Nucleus accumbens (tissue), 56 donors: ENCODE measurements around the gene RNF17.

Experiments
- DNase-seq, 56 donors: peaks; one replicate each; lab custom pipeline; 2025; lab: John Stamatoyannopoulos, UW

Gene RNF17

DNA sequence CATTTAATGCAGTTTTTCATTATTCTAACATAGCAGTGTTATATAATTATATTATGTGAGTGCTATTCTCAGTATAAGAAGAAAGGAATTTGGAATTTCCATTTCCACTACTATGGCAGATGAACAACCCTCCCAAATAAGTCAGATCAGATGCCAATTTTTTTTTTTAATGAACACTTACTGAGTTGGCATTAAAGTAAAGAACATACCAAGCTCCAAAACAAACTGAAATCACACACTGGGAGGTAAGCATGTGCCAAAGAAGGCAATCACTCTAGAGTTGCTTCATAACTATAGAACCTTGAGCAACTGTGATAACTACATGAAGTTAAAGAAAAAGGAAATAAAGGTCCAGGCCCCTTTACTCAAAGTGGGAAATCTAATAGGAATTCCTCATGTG lies 90.3 kb downstream of the RNF17 start:
- DNase-seq: no peak

- no peak for DNase-seq
Measured at GRCh38 chr13:24858953-24859352, 95.0 kb downstream of the RNF17 start.

DNA sequence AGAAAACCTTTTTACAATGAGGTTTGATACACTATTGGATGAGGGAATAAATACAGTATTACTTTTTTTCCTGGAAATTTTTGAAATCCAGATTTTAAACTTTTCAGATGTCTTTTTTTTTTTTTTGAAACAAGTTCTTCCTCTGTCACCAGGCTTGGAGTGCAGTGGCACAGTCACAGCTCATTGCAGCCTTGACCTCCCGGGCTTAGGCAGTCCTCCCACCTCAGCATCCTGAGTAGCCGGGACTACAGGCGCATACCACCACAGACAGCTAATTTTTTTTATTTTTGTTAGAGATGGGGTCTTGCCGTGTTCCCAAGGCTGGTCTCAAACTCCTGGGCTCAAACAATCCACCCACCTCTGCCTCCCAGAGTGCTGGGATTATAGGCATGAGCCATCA lies 96.8 kb downstream of the RNF17 start:
- DNase-seq: no peak

DNA sequence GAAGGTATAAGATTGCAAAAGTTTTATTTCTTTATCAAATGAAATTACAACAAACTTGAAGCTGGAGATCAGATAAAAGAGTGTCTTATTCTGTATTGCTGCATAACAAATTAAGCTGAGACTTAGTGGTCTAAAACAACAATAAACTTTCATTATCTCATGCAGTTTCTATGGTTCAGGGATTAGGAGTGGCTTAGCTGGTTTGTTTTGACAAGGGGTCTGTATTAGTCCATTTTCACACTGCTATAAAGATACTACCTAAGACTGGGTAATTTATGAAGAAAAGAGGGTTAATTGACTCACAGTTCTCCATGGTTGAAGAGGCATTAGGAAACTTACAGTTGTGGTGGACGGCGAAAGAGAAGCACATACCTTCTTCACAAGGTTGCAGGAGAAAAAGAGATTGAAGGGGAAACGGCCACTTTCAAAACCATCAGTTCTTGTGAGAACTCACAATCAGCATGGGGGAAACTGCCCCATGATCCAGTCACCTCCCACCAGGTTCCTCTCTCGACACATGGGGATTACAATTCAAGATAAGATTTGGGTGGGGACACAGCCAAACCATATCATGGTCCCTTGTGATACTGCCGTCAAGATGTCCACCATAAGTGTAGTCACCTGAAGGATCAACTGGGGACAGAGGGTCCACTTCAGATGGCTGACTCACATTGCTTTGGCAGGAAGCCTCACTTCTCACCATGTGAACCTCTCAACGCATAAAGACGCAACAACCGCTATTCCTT lies 97.8 kb downstream of the RNF17 start:
- no peak for DNase-seq

GRCh38 chr13:24863748-24864540 lies 100.0 kb downstream of the RNF17 start:
- no peak for DNase-seq

- no peak for DNase-seq
Measured at GRCh38 chr13:24864579-24864978, 100.6 kb downstream of the RNF17 start.

DNA sequence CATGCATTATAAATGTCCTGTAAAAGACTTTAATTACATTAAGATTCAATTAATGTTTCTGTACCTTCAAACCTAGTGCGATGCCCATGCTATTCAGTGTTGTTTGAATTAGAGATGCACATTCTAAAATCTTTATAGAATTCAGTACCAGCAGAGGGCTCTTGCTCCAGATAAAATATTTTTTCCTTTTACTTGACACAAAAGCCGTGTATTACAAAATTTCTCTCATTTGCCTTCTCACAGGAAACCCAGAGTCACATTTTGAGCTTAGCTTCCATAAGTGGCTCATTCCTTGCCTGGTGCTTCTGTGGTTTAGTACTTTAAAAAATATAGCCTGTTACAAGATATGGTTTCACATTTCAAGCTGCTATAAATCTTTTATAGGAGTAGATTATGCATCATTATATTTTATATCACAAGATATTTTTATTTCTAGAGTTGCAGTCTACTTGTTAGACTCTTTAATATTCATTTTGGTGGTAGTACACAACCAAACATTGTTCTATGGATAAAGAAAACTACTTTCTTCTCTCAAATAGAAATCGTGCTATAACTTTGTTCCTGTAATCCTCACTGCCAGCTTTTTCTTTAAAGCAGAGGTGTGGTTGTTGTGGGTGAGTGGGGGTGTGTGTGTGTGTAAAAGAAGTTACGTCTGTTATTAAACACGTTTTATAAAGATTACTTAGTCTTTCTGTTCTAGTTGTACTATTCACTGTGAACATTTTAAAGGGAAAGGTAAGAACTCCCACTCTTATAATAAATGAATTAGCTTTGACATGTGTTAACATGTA lies 101.4 kb downstream of the RNF17 start:
- DNase-seq: no peak

DNA sequence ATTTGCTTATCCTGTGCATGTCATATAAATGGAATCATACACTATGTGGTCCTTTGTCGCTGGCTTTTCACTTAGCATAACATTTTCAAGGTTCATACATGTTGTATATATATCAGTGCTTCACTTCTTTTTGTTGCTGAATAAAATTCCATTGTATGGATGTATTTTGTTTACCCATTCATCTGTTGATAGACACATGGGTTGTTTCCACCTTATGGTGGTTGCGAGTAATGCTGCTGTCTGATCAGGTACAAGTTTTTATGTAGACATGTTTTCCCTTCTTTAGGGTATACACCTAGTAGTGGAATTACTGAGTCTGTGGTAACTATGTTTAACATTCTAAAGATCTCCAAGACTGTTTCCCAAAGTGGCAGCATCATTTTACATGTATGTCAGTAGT lies 102.5 kb downstream of the RNF17 start:
- no peak for DNase-seq

DNA sequence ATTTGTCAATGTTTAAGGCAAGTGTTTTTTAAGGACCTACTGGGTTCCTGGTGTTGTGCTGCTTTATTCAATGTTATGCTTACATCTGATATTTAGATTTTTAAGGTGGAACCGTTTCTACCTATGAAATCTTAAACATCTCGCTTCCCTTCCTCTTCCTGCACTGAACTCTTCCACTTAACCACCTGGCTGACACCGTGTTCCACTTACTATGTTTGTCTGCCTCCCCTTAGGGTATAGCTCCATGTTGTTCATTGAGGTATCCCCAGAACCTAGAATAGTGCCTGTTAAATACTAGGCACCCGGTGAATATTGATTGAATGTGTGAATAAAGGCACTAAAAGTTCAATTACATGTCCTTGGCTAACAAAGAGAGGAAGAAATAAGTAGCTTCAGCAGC lies 104.9 kb downstream of the RNF17 start:
- no peak for DNase-seq

DNA sequence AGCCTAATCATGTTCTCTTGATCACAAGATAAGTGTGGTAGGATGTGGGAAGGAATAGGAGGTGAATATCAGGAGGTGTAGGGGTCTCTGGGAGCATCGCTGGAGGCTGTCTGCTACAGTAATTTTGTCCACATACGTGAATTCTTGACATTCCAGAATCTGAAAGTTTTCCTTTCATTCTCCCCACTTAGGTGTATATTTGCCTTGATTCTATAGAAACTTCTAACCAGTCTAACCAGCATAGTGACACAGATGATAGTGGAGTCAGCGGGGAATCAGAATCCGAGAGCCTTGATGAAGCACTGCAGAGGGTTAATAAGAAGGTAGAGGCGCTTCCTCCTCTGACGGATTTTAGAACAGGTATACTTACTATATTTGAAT lies 106.4 kb downstream of the RNF17 start:
- DNase-seq: no peak

DNA sequence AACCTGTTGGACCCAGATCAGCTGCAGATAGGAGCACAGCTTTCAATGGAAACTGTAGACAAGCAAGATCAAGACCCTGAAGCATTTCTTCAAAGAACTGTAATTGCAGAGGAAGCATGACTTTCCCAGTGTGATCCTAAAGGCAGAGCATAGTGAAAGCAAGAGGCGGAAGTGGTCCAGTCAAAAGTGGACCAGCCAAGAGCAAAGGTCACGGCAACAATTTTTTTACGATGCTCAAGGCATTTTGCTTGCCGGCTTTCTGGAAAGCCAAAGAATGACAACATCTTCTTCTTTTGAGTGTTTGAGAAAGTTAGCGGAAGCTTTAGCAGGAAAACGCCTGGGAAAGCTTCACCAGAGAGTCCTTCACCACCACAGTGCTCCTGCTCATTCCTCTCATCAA lies 111.6 kb downstream of the RNF17 start:
- DNase-seq: no peak

GRCh38 chr13:24877531-24877930 lies 113.6 kb downstream of the RNF17 start:
- no peak for DNase-seq

GRCh38 chr13:24878340-24878739 lies 114.4 kb downstream of the RNF17 start:
- DNase-seq: no peak

DNA sequence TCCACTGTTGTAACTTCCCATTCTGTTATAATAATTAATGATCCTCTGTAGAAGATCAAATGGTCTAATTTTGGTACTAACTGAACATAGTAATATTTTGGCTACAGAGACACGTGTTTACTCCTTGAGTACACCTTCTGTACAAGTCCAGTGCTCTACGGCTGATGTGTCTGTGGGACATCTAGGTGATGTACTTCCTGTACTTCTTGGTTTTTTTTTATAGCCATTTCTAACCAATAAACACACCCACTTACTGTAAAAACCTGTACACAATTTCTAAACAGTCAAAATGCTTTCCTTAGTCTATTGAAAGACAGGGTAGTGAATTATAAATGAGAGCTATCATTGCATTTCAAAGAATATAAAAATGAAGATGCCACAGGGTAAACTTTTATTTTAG lies 118.7 kb downstream of the RNF17 start:
- no peak for DNase-seq

DNA sequence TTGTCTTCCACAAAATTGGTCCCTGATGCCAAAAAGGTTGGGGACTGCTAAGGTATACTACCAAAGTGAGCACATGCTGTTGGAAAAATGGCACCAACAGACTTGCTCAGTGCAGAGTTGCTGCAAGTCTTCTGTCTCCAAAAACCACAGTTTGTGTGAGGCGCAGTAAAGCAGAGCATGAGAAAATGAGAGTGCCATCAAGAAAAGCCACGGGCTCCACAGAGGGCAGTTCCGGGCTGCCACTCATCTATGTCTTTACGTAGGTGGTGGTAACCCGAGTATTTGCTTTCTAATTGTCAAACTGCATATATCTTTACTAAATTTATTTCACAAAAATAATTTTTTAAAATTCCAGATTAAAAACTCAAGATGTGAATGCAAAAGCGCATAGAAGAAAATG lies 123.8 kb downstream of the RNF17 start:
- DNase-seq: no peak

- no peak for DNase-seq
Measured at GRCh38 chr13:24888291-24888931, 124.4 kb downstream of the RNF17 start.

GRCh38 chr13:24890256-24890655 lies 126.3 kb downstream of the RNF17 start:
- no peak for DNase-seq

DNA sequence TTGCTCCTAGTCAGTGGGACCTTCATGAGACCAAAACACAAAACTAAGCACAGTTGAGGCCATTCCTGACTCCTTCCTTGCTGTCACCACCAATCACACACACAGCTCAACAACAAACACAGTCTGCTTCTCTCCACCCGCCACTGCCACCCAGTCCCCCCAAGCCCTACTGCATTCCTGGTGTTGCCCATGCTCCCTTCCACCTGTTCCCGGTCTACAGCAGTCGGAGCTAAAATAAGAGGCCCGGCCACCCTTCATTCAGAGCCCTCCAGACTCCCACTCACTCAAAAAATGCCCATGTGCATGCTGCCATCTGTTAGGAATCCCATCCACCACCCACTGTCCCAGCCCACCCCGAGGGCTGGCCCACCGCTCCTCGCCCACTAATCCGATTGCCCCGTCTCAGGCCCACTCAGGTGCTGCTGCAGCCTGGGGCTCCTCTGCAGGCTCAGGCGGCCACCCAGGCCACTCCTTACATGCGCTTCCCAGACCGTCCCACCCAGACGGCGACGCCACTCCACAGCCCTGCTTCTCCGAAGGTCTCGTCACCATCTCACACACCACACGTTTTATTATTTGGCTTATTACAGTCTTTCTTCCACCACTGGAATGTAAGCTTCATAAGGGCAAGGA lies 127.6 kb downstream of the RNF17 start:
- no peak for DNase-seq

DNA sequence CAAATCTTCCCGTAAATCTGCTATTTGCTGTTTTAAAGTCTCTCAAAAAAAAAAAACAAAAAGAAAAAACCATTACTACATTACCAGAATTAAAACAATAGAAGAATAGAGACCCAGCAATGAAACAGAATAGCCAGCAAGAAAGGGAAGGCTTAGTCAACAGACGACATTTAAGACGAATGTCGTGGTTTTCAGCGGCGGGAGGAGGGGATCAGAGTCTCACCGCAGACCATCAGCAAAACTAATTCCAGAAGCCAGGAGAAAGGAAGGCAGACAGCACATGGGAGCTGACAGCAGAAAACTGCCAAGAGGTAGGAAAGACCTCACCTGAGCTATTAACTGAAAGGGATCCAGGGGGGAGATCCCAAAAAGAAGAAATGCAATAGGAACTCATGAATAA lies 128.9 kb downstream of the RNF17 start:
- DNase-seq: no peak

DNA sequence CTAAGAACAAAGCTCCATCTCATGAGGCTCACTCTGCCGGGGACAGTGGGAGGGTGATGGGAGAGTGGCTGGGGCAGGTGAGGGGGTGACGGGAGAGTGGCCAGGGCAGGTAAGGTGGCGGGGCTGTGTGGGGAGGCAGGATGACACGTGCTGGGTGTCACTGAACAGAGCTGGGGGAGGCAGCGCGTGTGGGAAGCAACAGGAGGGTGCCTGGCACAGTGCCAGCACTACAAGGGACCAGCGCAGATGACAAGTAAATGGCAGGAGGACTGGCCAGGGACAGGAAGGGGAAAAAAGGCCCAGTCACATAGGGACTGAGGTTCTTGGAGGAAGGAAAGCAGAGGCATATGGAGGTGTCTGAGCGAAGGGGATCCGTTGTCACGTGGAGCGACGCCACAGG lies 129.9 kb downstream of the RNF17 start:
- peak in 1 of 56 donors; percentile 2 for DNase-seq
